HG03060 (cell line): ENCODE measurements around the gene WDR18.

Source experiments
- ATAC-seq: cut with Tn5 transposase; IDR thresholded peaks from one replicate; pipeline ENCODE4 v1.9.1; 2021; ENCODE audit warnings: low read depth, moderate number of reproducible peaks; ENCODE audit not compliant: unreplicated experiment

The WDR18 gene

GRCh38 chr19:1004803-1005664 lies 20.9 kb downstream of the WDR18 start:
- ATAC-seq: no peak

- ATAC-seq: no peak
Observed at GRCh38 chr19:1006711-1007398, 22.7 kb downstream of the WDR18 start.

DNA sequence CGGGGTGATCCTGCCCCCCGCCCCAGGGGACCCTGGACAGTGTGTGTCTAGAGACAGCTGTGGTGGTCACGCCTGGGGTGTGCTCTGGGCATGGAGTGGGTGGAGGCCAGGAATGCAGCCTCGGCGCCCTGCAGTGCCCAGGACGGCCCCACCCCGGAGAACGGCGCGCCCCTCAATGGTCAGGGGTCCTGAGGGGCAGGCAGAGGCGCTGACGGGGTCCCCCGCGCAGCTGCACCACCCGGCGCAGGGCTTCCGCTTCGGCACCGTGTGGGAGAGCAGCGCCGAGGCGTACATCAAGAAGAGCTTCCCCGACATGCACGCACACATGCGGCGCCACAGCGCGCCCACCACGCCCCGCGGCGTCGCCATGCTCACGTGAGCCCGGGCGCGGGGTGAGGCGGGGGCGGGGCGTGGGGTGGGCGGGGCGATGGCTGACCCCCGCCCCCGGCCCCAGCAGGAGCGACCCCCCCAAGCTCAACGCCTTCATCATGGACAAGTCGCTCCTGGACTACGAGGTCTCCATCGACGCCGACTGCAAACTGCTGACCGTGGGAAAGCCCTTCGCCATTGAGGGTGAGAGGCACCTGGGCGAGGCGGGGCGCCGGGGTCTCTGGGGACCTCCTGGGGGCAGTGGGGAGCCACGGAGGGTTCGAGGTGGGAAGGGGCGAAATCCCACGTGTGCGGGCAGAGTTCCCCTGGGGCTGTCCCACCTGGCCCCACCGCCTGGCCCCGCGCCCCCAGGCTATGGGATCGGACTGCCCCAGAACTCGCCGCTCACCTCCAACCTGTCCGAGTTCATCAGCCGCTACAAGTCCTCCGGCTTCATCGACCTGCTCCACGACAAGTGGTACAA lies 23.5 kb downstream of the WDR18 start:
- ATAC-seq: no peak

- ATAC-seq: no peak
Observed at GRCh38 chr19:1008268-1009040, 24.3 kb downstream of the WDR18 start.

DNA sequence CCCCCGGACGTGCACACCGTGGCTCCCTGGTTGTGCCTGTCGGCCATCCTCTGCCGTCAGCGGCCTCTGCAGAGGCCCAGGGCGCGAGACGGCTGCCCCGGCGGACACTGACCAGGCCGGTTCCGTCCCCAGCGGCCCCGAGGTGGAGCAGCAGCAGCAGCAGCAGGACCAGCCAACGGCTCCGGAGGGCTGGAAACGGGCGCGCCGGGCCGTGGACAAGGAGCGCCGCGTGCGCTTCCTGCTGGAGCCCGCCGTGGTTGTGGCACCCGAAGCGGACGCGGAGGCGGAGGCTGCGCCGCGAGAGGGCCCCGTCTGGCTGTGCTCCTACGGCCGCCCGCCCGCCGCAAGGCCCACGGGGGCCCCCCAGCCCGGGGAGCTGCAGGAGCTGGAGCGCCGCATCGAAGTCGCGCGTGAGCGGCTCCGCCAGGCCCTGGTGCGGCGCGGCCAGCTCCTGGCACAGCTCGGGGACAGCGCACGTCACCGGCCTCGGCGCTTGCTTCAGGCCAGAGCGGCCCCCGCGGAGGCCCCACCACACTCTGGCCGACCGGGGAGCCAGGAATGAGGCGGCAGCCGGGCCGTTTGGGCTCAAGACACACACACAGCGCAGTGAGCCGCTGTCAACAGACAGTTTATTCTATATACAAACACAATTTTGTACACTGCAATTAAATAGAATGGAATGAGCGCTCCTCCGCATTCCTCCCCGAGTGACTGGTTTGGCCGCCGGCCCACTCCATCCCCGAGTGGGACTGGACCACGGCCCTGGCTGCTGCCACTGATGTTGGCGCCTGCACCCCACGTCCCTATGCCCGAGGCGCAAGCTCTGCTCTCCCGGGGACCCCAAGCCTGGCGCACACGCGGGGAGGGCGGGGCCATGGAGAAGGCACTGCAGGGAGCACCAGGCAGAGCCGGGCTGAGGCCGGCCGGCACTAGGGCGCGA lies 25.2 kb downstream of the WDR18 start:
- ATAC-seq: no peak

- ATAC-seq: no peak
Observed at GRCh38 chr19:1009981-1010538, 25.9 kb downstream of the WDR18 start.

DNA sequence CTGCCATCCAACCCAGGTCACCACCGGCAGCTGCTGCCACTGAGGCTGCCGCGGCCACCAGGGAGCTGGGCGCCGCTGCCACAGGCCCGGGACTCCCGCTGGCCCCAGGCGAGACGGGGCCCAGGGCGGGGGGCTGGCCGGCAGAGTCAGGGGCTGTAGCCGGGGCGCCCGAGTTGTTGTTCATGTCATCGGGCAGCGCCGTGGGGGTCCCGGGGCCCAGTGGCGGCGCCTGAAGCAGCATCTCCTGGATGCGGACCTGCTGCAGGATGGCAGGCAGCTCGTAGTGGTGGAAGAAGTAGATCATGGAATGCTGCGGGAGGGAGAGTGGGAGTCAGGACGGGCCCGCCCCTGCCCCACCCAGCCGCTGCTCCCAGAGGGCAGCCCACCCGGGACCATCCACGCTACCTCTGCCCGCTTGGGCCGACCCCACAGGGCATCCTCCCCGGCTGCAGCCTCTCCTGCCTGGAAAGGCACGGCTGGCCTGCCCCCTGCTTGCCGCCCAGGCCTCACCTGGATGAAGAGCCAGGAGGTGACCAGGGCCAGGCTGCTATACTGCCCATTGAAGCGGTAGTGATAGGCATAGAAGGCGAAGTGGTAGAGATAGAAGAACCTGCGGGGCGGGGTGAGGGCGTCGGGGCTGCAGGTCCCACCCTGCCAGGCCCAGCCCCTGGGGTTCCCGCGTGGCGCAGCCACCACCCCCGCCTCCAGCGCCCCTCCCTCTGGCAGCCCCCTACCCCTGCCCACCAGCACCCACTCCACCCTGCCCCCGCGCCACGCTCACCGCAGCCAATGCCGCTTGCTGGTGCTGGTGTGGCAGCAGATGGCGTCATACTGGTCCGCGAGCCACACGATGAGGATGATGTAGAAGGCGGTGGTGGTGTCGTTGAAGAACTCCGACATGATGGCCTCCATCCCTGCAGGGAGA lies 26.7 kb downstream of the WDR18 start:
- no peak for ATAC-seq

- no peak for ATAC-seq
Observed at GRCh38 chr19:1011831-1012333, 27.7 kb downstream of the WDR18 start.

- no peak for ATAC-seq
Observed at GRCh38 chr19:1012334-1012733, 28.2 kb downstream of the WDR18 start.

DNA sequence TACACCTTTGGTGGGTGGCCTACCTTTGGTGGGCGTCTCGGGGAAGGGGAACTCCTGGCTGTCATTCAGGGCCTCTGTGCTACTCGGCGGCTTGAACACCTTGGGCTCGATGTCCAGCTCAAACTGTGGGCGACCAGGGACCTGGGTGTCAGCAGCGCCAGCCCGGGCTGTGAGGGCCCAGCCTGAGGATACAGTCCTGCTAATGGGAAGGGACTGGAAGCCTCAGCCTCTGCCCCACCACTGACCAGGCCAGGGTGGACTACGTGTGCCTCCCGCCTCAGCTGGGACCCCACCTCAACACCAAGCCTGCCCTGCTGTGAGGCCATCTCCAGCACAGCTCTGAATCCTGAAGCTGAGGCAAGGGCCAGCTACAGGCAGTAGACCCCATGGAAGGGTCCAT lies 29.1 kb downstream of the WDR18 start:
- no peak for ATAC-seq

DNA sequence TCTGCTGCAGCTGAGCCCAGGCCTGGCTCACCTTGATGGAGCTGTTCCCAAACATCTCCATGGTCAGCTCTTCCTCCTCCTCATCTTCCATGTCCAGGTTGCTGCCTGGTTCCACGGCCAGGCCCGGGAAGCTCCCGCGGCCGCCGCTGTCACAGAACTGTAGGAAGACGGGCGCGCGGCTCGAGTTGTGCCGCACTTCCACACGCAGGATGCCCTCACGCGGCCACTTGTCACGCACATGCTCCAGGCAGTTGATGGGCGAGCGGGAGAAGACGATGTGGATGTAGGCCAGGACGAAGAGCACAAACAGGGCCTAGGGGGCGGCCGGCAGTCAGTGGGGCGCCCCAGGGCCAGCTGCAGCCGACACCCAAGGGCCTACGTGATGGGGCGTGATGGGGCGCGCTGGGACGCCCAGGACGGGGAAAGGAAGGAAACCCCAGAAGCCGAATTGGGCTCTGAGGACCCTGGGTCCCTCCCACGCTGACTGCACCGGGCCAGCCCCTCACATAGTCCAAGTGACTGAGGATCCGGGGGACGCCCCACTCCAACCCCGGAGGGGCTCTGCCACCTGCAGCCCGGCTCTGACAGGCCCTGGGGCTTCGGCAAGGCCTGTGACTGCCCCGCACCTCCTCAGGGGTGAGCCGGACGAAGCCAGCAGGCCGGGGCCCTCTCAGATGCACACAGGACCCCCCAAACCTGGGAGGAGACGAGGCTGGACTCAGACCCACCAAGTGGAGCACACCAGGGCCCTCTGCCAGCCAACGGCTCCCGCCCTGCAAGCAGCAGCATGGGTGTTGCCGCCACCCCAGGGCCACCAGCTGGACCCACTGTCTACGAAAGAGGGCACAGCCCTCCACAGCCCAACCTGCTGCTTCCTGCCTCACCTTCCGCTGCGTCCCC lies 30.3 kb downstream of the WDR18 start:
- ATAC-seq: no peak

GRCh38 chr19:1015061-1015781 lies 31.1 kb downstream of the WDR18 start:
- no peak for ATAC-seq

- ATAC-seq: no peak
Observed at GRCh38 chr19:1015782-1016646, 31.9 kb downstream of the WDR18 start.

DNA sequence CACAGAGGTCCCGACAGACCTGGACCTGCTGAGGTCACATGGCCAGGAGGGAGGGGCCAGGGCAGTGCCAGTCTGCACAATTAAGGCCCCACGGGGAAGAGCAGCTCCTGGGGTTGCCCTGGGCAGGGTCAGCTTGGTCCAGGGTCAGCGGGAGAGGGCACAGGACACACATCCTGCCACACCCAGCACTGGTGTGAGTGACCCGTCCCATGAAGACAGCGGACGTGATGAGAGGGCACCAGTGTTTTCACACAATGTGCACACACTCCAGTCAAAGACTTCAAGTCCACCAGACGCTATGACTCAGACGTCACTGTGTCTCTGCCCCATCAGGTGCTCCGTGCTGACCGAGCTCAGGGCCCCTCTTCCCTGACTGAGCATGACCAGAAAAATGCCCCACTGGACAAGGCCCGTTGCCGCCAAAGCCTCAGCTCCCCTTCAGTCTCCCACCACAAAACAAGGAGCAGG lies 32.5 kb downstream of the WDR18 start:
- no peak for ATAC-seq
